ENCODE data around the gene NDUFV1.
"Not testable (repeated sequence)": the region's sequence is repeated elsewhere in the genome, so short reads cannot be mapped to it uniquely, and the experiment has no call there.

Gene NDUFV1

DNA sequence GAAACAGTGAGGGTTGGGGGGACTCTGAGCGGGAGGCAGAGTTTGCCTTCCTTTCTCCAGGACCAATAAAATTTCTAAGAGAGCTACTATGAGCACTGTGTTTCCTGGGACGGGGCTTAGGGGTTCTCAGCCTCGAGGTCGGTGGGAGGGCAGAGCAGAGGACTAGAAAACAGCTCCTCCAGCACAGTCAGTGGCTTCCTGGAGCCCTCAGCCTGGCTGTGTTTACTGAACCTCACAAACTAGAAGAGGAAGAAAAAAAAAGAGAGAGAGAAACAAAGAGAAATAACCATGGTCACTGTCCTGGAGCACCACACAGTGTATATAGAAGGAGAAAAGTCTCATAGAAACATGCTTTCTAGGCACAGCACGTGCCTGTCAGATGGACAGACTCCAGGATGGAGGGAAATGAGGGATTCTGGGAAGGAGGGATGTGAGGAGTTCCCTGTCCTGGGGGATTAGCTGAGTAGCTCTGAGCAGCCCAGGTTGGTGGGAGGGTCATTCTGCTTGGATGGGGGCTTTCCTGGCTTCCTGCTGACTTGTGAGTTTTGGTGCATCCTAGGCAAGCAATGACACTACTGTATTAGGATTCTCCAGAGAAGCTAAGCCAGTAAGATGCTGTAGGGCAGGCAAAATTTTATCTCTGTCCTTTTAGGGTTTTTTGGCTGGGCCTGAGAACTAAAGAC lies 20.0 kb upstream of the NDUFV1 start:
- no peak for DNase-seq

DNA sequence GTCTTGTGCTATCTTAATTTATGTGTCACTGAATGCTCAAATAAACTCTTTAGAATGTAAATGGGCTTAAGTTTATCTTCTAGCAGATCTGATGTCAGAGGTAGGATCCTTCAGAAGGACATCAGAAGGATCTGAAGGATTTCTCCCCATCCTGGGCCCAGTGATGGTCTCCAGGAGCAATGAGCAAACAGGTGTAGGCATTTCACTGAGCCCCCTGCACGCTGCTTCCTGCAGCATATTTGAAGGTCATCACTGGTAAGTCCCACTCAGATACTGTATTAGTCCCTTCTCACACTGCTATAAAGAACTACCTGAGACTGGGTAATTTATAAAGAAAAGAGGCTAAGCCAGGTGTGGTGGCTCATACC lies 18.6 kb upstream of the NDUFV1 start:
- no peak for DNase-seq

DNA sequence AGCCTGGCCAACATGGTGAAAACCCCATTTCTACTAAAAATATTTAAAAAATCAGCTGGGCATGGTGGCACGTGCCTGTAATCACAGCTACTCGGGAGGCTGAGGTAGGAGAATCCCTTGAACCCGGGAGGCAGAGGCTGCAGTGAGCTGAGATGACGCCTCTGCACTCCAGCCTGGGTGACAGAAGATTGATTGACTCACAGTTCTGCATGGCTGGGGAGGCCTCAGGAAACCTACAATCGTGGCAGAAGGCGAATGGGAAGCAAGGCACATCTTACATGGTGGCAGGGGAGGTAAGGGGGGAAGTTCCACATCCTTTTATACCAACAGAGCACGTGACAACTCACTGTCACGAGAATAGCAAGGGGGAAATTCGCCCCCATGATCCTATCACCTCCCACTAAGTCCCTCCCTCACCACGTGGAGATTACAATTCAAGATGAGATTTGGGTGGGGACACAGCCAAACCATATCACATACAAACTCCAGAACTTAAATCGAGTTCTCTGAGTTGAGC lies 17.8 kb upstream of the NDUFV1 start:
- DNase-seq = not testable (repeated sequence)

DNA sequence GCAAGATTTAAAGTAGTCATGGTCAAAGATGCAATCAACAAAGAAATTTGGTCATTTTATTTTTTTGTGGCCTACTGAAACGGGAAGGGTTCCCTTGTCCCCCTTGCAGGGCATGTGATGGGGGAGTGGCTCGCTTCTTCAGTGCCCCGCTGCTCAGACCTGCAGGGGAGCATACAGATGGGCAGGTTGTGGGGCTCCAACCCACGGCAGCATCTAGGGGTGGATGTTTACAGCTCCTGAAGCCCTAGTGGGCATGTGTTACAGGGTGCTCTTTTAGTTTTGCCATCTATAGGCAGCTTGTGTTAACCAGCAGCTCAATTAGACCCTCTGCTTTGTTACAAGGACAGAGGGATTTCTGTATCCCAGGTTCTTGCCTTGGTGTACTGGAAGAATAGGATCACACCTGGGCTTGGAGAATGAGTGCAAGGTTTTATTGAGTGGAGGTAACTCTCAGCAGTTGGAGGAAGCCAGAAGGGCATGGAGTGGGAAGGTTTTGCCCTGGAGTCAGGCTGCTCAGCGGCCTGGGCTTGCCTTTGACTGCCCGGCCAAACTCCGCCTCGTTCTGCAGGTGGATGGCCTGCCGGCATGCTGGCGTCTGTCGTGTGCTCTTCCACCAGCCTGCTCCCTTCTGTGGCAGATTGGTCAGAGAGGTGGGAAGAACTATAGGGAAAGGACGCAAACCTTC lies 13.7 kb upstream of the NDUFV1 start:
- no peak for DNase-seq

DNA sequence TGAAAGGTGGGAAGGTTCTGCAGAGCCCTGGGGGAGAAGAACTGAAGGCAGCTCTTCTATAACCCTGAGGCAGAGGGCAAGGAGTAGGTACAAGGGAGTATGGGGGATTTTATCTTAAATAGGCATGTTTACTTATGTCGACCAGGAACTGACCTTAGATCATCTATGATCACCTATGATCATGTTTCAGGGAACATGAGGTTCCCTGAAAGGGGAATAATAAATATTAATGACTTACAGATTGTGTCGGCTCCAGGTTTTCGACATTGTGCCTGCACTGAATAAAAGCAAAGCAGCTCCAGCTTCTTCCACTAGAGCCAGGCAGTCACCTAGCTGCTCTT lies 13.2 kb upstream of the NDUFV1 start:
- DNase-seq = no peak

DNA sequence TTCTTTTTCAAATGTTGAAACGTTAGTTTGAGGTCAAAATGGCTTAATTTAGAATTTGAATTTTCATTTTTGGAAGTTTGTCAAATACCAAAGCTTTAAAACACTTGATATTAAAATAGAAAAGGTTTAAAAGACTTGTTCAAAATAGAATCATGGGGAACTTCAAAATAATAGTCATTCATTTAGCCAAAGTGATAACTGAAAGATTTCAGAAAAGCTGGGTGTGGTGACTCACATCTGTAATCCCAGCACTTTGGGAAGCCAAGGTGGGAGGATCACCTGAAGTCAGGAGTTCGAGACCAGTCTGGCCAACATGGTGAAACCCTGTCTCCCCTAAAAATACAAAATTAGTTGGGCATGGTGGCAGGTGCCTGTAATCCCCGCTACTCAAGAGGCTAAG lies 12.3 kb upstream of the NDUFV1 start:
- no peak for DNase-seq

DNA sequence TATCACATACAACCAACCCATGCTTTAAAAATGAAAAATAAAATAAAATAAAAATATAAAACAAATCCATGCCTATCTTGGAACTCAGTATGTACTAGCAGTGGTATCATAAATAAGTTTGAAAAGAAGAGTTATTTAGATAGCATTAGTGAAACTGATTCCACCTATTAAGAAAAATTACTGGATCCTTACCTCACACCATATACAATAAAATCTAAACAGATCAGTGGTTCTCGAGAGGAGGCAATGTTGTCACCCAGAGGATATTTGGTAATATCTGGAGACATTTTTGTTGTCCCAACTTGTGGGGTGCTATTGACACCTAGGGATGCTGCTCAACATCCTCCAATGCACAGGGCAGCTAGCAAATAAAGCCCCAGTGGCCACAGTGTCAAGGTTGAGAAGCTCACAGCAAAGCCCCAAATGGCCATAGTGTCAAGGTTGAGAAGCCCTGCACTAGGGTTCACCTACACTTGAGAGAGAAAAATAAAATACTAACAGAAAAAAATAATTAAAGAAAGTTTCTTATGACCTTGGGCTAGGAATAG lies 9.9 kb upstream of the NDUFV1 start:
- no peak for DNase-seq

DNA sequence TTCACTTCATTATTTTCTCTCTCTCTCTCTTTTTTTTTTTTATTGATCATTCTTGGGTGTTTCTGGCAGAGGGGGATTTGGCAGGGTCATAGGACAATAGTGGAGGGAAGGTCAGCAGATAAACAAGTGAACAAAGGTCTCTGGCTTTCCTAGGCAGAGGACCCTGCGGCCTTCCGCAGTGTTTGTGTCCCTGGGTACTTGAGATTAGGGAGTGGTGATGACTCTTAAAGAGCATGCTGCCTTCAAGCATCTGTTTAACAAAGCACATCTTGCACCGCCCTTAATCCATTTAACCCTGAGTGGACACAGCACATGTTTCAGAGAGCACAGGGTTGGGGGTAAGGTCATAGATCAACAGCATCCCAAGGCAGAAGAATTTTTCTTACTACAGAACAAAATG lies 9.3 kb upstream of the NDUFV1 start:
- DNase-seq = not testable (repeated sequence)

DNA sequence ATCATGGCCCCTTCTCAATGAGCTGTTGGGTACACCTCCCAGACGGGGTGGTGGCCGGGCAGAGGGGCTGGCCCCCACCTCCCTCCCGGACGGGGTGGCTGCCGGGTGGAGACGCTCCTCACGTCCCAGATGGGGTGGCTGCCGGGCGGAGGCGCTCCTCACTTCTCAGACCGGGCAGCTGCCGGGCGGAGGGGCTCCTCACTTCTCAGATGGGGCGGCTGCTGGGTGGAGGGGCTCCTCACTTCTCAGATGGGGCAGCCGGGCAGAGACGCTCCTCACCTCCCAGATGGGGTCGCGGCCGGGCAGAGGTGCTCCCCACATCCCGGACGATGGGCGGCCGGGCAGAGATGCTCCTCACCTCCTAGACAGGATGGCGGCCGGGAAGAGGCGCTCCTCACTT lies 8.8 kb upstream of the NDUFV1 start:
- not testable (repeated sequence) for DNase-seq

DNA sequence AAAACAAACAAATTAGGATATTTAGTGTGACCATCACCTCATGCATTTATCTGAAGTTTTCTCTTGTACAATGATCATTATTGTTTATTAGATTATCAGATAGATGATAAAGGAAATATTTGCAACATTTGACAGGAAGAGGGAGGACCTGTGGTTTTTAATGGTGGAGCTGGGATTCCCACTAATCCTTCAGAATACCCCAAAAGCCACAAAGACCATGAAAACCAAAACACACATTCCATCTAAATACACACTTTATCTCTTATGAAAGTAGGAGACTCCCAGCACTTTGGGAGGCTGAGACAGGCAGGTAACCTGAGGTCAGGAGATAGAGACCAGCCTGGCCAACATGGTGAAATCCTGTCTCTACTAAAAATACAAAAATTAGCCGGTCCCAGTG lies 7.6 kb upstream of the NDUFV1 start:
- DNase-seq = no peak

DNA sequence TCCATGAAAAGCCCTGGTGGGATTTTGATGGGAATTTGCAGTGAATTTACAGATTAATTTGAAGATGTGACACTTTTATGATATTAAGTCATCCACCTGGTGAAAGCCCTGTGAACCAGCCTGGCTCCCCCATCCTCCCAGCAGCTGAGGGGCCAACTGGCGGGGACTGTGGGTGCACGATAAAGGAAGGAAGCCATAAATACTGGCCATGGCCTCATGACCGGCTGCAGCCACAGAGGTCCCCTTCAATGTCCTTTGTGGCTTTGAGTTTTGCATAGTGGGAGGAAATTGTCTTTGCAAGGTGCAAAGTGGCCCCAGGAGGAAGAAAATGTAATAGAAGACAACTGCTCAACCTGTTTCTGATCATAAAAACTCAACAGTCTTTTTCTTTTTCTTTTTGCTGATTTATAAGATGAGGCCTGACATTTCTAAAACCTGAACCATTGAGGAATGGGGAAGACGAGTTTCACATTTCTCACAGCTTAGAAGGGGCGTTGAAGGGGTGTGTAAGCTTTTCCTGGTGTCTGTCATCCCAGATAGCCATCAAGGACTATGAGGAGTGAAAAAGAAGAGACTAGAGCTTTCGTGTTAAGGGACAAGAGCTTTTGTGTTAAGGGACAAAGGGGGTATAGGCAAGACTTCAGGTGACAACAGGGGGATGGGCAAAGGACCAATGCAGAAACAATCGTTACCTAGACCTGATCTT lies 6.3 kb upstream of the NDUFV1 start:
- peak in 1 of 2 donors; percentile 46 for DNase-seq

DNA sequence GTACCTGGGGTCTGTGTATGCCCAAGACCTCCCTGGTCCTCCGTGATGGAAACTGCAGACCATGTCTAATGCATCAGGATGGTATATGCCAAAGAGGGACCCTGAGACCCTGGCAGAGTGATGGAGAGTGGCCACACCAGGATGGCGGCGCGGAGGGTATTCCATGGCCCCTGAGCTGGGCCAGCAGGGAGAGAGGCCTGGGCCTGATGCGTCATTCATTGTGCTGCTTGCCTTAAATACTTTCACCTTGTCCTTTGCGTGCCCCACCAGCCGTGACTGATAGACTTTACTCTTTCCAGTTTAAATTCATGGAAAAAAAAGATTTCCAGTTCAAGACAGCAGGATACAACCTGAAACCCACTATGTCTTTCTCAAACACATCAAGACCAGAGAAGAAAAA lies 5.6 kb upstream of the NDUFV1 start:
- DNase-seq = no peak

DNA sequence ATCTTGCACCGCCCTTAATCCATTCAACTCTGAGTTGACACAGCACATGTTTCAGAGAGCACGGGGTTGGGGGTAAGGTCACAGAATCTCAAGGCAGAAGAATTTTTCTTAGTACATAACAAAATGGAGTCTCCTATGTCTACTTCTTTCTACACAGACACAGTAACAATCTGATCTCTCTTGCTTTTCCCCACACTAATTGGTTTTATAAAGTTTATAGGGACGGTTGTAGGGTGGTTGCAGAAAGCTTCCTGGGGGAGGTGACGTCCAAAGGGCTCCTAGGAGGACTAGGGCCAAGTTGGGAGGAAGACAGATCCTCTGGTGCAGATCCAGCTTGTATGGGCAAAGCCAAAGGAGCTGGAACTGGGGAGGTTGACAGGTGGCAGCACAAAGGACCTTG lies 2.6 kb upstream of the NDUFV1 start:
- DNase-seq = not testable (repeated sequence)

DNA sequence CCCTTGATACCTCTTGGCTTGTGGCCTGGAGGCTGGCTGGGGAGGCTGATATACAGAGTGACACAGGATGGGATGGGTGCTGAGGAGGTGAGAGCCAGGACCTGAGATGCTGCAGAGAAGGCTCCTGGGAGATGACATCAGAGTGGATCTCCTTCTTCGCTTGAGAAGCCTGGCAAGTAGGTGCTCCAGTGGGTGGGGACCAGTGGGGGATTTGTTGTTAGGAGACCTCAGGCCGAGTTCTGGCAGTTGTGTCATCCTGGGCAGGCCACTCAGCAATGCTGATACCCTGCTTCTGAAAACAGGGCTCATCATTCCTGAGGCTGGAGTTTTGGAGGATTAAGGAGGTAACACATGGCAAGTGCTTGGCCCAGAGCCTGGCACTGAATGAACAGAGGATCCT lies 1.9 kb upstream of the NDUFV1 start:
- DNase-seq = no peak

DNA sequence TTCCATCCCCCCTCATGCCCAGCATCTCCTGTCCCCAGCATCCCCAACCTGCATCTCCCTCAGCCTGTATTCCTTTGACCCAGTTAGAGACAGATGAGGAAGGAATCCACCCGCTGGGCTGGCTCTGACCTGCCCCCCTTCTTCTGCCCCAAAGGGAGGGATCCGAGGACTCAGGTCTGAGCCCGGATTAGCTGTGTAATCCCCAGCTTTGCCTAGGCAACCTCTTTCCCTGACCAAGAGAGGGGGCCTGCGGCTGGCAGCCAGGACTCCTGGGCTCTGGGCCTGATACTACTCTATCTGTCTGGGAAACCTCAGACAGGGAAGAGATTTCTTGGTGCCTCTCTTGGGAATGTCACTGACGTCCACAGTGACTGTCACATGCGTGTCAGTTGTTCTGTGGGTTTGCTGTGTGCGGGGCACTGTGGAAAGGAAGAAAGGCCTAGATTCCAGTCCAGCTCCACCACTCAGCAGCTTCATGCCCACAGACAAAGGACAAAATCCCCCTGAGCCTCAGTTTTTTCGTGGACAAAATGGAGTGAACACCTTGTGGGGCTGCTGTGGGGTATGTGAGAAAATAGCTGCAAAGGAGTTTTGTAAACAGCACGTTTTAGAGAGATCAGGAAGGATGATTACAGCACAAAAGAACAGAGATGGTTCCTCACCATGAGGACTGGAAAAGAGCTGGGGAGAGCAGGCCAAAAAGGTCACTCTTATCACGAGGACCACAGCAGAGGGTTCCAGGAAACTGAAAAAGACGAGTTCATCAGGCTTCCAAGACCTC lies 1.3 kb upstream of the NDUFV1 start:
- DNase-seq = no peak

DNA sequence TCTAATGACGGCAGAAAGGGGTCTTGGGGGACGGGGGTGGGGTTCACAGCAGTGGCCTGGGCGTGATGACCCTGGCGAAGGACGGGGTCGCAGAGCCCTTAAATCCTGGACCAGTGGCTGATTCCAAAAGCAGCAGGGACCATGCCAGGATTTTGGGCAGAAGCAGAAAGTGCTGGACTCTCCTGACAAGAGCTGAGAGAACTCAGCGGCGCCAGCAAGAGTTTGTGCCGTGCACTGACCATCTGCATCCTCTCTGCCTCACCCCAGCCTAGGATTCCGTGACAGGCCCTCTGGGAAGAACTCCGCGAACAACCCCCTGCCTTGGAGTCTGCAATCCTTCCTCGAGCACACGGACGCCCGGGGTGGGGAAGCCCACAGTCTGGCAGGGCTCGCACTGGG lies 644 bp upstream of the NDUFV1 start:
- no peak for DNase-seq

DNA sequence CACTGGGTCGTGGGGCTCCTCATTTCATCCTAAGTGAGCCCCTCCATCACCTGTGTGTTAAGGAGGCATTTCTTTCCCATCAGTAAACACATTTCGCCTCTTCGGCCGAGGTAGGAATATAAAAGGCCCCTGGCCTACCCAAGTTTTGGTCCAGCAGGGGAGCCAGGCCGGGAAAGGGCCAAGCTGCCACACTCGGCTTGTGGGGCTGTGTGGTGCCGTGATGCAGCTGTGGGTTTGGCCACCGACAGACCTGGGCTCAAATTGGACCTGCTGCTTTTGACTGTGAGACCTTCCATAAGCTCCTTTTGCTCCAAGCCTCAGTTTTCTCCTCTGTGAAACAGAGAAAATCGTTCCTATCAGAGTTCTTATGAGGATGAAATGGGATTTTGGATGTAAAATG lies 771 bp downstream of the NDUFV1 start:
- DNase-seq = no peak

DNA sequence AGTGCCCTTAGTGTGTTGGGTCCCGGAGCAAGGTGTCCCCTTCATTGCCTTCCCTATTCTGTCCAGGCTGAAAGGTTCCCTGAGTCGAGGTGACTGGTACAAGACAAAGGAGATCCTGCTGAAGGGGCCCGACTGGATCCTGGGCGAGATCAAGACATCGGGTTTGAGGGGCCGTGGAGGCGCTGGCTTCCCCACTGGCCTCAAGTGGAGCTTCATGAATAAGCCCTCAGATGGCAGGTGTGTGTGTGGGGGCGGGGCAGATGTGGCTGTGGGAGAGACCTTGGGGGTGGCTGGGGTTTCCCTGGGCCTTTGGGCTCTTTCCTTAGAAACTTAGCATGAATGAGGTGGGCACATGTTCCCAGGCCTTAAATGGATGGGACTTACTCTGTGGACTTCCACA lies 1.8 kb downstream of the NDUFV1 start:
- DNase-seq = no peak

DNA sequence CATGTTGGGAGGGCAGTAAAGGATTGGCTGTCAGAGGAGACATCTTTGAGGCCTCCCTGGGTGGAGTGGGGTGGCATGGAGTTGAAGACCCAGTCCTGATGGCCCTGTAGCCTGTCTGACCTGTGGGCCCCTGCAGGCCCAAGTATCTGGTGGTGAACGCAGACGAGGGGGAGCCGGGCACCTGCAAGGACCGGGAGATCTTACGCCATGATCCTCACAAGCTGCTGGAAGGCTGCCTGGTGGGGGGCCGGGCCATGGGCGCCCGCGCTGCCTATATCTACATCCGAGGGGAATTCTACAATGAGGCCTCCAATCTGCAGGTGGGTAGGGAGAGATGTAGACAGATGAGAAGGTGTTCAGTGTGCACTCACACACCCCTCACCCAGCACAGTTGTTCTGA lies 2.6 kb downstream of the NDUFV1 start:
- no peak for DNase-seq

DNA sequence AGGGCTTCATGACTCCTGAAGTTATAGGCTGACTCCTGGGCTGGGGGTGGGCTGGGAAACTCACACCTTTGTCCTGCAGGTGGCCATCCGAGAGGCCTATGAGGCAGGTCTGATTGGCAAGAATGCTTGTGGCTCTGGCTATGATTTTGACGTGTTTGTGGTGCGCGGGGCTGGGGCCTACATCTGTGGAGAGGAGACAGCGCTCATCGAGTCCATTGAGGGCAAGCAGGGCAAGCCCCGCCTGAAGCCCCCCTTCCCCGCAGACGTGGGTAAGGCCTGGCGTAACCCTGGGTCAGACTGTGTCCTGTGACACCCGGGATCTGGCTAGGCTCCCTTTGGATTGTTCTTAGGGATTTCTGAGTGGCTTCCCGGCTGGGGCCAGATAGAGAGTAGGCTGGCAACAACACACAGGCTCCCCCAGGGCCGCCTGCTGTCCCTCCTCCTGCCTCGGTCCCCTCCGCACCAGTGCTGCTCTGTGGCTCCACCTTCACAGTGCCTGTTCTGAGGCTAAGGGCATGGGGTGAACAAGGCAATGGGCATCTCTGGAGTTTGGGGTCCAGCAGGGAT lies 3.6 kb downstream of the NDUFV1 start:
- DNase-seq = no peak

DNA sequence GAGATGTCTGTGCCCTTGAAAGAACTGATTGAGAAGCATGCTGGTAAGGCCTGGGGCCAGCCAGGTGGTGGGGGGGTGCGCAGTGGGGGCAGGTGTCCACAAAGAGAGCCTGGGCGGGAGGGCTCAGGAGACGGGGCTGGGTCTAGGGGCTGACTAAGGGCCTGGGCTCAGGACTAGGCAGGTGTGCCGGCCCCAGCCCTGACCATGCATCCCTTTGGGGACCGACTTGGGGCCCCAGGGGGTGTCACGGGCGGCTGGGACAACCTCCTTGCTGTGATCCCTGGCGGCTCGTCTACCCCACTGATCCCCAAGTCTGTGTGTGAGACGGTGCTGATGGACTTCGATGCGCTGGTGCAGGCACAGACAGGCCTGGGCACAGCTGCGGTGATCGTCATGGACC lies 4.4 kb downstream of the NDUFV1 start:
- DNase-seq = no peak

DNA sequence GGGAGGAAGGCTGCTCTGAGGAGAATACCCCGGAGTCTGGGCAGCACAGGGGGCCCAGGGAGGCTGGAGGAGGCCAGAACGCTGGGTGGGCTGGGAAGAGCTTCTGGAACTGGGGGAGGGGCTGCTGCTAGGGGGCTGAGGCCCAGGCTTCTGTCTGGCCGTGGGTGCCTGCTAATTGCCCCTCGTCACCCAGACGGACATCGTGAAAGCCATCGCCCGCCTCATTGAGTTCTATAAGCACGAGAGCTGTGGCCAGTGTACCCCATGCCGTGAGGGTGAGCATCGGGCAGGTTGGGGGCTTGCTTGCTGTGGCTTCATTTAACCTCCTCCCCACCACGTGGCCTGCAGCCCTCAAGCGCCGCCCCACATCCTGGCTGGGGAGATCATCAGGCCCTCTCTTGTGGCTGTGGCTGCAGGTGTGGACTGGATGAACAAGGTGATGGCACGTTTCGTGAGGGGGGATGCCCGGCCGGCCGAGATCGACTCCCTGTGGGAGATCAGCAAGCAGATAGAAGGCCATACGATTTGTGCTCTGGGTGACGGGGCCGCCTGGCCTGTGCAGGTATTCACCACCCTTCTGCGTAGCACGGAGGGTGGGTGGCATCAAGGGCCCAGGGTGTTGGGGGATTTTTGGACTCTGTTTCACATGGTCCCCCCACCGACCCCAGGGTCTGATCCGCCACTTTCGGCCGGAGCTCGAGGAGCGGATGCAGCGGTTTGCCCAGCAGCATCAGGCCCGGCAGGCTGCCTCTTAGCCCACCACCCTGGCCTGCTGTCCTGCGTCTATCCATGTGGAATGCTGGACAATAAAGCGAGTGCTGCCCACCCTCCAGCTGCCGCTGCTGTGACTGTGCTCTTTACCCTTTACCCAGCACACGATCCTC lies 5.2 kb downstream of the NDUFV1 start:
- no peak for DNase-seq

Data from bone marrow (tissue), 2 donors.